ENCODE results near the gene TMEM89.

Gene TMEM89

DNA sequence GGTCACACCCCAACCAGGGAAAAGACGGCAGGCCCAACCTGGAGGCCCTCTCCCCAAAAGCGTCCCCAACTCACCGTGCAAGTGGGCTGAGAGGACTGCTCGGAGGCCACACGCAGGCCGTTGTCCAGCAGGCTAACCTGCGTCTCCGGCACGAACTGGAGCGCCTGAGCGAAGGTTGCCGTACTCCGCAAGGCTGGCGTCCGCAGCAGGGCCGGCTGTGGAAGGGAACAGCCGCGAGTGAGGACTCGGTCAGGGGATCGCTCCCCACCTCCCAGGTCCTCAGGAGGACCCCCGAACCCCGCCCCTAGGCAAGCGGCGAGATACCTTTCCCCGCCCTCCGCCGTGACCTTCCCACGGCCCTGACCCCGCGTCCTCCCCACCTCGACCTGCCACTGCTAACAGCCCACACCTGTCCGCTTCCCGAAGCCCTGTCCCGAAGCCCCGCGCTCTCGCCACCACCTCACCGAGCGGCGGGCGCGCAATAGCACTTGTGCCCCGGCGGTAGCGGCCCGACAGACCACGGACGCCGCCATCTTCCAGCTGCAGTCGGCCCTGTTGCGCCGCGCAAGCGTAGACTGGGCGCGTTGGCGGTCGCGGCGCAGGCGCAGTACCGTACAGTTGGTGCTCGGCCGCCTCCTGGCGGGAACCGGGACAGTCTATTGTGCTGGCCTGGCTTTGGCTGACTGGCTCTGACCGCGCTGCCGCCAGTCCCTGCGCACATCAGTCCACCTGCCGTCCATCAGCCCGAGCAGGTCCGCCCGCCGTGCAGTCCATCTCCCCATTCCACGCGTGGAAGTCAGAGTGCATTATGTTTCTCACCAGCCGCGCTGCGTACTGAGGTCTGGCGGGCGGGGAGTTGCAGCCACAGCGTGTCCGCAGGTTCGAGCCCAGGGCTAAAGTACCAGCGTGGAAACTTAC, 12.2 kb downstream of the TMEM89 start, which contains the start of gene UQCRC1:
UQCRC1 (minus strand) TSS at position 559 of the 918 bp plus-strand sequence; CDS start at position 533, 26 bp downstream.
- DNase-seq, result peak; percentile 59

DNA sequence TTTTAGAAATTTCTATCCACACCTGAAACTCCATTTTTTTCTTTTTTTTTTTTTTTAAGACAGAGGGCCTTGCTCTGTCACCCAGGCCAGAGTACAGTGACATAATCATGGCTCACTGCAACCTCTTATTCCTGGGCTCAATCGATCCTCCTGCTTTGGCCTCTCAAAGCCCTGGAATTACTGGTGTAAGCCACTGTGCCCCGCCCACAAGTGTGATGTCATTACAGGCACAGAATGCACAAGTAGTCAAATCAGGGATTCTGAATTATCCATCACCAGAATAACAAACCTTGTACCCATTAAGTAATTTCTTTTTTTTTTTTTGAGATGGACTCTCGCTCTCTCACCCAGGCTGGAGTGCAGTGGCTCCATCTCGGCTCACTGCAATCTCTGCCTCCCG, 14.1 kb downstream of the TMEM89 start:
- no peak for DNase-seq

DNA sequence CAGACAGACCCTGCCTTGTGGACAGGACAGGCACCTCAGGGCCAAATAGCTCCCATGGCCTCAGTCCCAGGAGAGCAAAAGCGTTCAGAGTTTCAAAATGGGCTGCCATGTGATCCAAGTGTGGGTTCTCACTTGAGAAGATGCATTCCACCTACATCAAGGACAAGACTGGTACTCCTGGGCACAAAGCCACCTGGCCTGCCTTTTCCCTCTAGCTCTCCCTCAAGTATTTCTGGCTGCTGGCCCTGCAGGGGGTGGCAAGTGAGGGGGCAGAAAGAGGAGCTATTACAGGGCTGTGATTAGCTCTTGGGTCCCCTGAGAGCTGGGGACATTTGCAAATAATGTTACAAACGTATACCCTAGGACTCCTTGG, 20.0 kb downstream of the TMEM89 start:
- no peak for DNase-seq

DNA sequence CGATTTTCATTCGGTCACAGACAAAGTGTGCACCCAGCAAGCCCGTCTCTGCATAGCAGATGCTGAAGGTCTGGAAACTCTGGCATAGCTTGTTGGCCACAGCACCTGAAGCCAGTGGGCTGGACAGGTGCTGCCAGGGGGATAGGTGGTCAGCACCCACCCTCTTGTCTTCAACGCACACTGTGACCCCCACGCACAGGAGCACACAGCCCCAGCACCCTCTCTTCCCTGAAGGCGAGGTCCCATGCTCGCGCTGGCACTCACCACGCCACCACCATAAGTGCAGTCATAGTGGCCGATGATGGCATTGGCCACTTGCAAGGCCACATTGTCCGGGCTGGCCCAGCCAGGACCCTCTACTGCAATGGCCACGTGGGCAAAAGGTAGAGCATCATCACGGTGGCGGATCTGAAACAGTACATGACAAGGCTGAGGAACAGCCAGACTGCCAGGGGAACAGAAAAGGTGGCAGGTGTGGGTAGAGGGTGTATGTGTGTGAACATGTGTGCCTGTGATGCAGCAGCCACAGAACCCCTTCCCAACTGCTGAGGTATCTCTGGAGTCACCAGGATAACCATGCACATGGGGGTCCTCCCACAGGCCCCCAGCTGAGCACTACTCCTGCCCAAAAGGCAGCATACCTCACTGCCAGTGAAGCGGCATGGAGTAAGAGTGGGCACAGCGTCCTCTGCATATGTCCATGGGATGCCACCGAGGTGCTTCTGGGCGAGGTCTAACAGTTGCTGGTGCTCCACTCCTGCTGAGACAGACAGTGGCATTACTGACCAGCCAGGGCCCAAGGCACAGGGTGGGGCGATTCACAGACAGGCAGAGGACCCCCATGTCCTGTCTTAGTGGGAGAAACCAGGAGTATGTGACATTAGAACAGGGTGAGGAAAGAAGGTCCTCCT, 20.6 kb downstream of the TMEM89 start:
- DNase-seq, result no peak

DNA sequence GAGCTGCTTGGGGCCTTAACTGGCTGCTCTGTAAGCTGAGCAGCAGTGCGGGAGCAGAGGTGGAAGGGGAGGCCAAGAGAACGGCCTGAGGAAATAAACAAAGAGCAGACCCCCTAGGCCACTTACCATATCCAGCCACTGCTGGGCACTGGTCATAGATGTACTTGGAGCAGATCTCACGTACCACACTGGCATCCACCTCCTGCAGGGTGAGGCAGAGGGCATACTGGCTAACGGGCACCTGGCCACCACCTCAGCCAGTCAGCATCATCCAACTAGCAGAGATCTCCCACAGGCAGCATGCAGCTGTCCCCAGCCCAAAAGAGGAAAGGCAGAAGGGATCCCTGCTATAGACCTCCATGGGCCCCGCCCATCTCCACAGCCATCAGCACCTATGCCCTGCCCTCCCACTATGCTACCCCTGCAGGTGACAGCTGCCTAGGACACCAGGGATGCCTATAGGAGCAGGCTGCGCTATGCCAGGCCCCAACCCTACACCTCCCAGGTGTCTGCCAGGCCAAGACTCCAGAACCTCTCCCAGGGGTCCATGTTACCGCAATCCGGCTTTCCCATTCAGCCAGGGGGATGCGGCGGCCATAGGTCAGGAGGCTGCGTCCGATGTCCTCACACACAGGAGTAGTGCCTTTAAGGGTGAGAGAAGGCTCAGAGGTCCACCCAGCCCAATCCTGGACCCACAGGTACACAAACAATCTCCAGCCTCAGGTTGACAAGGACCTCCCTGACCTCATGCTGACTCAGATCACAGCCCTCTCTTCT, 21.9 kb downstream of the TMEM89 start:
- DNase-seq, result no peak

DNA sequence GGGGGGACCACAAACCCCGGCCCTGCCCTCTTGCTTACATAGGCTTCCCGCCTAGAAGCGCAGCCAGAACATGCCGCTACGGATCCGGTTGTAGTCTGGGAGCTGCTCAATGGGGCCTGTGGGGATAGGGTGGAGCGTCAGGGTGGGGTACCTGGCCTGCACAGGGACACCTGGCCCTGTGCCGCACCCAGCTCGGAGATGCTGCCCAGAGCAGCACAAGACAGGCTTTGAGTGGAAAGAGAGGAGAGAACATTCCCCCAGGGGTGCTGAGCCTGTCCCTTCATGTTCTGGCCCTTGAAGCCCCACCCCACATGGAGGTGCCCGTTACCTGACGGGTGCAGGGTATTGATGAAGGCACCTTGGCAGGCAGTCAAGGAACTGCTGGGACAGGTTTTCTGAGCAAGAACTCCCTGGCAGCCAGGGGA, 22.5 kb downstream of the TMEM89 start:
- DNase-seq, result no peak

DNA sequence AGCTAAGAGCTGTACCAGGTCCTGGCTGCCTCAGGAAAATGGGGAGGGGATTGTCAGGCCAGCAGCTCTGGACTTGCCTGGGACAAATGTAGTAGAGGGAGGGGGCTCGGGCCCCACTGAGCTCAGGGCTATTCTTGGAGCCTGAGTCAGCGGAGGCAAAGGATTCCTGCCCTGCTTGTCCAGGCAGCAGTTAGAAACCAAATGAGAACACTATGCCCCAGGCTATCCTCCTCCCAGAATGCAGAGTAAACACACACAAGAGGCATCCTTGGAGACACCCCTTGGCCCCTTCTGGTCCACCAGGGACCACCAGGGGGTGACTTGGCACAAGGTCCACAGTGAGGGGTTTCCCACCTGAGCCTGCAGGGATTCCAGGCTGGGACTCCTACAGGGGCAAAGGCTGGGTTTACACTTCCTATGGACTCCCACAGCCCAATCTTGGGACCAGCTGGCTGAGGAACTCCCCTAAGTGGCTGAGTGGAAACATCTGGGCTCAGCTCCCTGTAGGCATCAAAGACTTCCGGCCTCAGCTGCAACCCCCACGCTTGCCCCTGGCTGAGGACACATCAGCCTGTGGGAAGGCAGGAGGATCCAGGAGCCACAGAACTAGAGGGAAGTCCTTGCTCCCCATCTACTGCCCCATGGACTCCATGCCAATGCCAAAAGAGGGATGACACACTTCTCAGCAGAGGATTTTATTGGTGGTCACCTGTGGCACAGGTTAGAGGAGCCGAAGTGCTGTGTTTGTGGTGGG, 23.1 kb downstream of the TMEM89 start:
- DNase-seq, result no peak

DNA sequence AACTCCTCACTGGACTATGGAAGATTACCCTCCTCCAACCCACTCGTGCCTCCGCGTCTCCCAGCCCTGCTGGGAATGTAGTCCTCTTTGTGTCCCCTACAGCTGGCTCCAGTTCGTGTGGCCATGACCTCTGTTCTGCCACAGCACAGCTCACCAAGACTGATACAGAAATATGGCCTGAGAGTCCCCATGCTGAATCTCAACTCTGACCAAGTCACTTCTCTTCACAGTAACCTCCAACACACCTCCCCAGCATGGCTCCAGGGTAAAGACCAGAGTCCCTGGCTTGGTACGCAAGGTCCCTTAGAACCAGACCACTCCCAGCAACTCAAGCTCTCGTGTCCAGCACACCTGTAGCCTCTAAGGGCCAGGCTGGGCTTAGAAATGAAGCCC, 24.2 kb downstream of the TMEM89 start:
- DNase-seq, result no peak

DNA sequence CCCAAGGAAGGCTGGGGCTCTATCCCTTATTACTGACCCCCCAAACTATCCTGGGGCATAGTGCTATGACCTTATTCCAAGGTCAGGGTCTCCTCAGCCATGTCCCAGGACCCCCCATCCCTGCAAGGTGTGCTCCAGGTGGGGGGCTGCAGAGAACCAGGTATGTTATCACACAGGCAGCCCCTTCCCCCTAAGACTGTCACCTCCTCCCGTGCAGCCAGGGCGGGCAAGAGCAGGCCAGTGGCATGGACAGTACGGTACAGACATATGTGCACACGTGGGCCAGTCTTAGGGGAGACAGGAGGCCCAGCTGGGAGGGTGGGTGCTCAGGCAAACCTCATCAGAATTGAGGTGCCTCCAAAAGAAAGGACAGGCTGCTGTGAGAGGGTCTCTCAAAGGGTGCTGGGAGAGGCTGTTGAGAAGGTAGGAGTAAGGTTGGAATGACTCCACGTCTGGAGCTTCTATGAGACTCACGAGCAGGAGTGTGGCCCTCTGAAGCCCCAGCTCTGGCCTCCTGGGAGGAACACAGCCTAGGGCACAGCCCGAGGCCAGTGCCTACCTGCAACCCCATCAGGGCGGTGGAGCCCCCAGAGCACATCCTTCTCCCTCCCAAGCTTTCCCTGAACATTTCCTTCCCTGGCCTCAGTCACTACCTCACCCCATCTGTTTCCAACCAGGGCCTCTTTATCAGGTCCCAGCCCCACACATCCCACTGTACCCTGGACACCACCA, 24.7 kb downstream of the TMEM89 start:
- DNase-seq, result no peak

DNA sequence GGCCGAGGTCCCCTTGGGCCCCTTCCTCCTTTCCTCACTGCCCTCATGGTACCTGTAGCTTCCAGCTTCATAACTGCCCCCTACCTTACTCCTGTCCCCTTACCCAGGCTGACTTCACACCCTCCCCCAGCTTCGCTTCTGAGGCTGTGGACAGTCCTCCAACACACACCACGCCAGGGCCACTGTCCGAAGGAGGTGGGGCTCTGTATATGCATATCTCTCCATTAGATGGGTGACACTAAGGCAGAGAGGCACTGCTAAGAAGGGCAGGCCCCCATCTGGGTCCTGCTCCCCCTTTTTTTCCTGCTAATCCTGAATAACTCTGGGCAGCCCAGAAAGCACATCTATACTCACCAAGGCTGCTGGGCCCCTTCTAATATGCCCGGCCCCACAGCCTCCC, 25.4 kb downstream of the TMEM89 start:
- DNase-seq, result no peak

DNA sequence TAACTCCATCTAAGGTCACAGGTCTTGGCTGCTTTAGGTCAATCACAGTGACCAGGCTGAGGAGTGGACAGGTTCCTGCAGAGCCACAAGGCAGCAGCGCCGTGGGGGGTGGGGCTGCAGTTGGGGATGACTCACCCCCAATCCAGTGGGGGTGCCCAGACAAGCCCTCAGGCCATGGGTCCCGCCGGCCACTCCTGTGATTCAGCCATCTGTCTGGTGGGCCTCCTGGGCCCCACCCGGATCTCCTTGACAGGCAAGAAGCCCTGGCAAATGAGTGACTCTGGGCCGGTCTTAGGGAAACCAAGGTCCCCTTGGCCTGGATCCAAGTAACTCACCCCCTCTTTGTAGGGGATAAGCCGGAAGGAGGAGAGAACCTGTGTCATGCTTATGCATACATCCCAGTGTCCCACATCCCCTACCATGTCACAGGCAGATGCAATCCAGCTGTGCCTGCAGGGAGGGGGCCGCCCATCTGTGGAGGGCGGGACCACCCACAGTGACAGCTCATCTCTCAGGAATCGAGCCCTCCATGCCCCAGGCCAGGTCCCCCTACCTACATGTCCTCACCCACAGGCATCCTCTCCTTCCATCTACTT, 25.9 kb downstream of the TMEM89 start:
- DNase-seq, result no peak

DNA sequence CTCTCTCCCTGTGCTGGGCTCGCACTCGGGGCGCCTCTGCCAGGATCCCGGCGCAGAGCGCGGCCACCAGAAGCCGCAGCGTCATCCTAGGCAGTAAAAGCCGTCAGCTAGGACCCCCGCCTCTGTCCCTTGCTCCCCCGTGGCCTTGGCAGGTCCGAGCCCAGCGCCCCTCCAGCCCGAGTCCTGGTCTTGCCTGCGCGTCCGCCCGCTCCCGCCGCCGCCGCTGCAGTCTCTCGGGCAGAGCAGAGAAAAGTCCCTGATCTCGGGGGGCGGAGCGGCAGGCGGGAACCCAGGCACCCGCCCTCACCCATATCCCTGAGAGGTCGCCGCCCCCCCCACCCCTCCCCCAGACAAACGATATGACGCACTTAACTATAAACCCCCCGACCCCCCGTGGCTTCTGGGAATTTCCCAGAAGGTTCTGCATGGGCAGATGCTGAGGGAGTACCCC, 26.5 kb downstream of the TMEM89 start, which contains the start of gene COL7A1:
COL7A1 (minus strand) TSS at position 255 of the 451 bp plus-strand sequence; CDS start at position 85, 170 bp downstream.
- DNase-seq, result no peak

DNA sequence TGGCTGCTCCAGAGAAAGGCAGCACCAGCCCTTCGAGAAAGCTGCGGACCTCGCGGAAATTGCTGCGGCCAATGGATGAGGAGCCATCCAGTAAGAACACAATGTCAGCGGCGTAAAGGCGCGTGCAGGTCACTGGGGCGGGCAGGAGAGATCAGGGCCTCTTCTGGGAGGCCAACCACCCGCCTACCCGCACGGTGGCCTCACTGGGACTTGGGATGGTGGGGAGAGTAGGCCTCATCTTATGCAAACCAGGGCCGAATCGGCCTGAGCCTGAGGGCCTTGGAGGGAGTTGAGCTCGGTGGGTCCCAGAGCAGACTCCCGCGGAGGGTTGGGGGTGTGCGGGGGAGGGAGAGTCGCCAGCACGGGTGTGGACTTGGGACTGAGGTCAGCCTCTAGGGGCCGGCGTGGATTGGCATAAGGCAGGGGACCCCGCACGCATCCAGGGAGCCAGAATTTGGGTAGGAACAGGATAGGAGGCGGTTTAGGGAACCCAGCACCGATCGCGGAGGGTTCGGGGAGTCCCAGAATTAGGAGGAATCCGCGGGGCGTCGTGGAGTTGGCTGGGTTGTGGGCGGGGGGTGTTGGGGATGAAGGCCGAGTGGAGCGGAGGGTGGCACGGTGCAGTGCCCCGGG, 27.0 kb downstream of the TMEM89 start:
- DNase-seq, result no peak

DNA sequence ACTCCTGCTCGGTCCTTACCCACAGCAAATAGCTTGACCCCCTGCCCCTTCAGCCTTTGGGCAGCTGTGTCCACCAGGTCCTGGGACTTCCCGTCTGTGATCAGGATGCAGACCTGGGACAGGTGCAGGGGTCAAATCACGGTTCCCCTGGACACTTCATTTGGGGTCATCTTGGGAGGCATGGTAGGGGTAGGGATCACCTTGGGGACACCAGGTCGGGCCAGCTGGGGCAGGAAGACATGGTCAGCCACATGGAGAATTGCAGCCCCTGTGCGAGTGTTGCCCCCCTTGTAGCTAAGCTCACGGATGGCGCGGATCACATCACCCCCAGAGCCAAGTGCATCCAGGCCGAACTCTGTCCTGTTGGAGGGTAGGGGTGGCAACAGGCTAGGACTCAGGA, 28.2 kb downstream of the TMEM89 start:
- no peak for DNase-seq

DNA sequence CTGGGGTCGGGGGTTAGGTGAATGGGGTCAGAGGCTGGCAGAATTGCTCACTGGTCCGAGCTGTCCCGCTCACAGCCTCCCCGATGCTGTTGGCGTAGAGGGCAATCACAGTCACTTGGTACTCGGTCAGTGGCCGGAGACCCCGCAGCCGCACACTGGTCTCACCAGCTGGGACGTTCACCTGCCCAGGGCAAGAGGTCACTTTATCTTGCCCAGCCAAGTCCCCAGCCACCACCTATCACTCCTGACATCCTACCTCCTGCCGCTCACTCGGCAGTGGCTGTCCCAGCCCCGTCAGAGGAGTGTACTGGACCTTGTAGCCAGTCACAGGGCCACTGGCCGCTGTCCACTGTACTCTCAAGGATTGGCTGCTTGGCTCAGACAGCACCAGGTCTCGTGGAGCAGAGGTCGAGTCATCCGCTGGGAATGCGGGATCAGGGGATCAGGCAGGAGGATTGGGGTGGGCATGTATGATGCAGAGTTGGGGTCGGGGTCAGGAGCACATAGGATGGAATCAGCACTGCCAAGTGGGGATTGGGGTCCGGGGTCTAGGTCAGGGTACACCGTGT, 29.0 kb downstream of the TMEM89 start:
- no peak for DNase-seq

DNA sequence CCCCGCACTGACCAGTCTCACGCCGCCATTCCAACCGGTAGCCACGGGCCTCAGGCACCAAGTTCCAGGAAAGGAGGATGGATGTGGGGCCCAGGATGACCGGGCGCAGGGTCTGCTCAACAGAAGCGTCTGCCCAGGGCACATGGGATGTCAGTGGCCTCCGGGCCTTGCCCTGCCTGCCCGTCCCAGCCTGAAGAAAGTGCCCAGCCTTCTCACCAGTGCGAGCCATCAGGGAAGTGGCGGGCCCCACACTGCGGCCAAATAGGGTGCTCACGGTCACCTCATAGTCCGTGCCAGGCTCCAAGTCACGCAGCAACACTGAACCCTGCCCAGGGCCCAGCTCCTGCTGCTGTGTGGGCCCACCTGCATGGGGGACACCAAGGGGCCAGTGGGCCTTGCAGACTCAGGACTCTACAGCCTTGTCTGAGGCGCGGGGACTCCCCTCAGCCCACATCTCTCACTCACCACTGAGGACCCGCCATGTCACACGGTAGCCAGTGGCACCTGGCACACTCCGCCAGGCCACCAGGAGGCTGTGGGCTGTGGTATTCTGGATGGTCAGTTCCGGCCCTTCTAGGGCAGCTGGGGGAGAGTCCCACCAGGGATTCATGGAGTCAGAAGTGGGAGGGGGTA, 29.6 kb downstream of the TMEM89 start:
- DNase-seq, result no peak

DNA sequence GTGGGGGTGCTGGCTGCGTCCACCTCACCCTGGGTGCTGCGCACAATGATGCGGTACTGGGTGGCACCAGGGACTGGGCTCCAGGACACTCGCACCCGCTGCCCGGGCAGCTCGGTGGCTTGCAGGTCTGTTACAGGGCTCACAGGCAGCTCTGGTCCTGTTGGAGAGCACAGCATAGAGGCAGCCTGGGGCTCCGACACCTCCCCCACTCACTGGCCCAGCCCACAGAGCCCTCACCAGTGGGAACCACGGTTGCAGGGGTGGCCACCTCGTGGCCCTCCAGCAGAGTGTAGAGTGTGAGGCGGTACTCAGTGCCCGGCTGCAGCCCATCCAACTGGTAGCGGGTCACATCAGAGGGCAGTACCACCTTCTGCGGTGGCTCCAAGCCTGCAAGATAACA, 30.1 kb downstream of the TMEM89 start:
- no peak for DNase-seq

DNA sequence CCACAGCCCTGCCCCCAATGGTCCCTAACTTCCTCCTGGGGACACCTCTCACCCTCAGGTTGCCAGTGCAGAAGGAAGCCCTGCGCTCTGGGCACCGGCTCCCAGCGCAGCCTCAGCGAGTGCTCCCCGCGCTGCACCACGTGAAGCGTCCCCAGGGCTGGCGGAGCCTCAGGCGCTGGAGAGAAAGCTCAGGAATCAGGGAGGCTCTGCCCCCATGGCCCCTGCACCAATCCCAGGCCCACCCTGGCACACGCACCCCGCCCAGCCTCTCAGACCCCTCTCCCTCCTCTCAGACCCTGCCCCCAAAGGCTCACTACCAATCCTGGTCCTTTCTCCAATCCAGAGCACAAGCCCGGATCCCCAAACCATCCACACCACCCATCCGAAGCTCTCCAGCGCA, 33.3 kb downstream of the TMEM89 start:
- no peak for DNase-seq

DNA sequence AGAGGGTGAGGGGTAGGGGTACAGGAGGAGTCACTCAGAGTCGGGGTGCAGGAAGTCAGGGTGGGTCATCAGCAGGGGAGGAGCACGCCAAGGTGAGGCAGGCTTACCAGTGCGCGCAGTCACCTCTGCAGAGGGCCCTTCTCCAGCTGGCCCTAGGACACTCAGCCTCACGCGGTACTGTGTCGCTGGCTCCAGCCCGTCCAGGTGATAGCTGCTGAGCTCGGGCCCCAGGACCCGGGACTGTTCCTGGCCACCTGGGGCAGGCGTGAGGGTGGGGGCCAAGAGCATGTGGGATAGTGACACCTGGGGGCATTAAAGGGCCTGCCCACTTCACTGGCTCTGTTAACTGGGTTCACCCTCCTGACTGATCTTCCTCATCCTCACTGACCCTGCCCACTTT, 33.9 kb downstream of the TMEM89 start:
- DNase-seq, result no peak

Measured in DMS153 (cell line).